Psoas muscle (tissue), 8 donors: Measurements from ENCODE around the gene TMEM176A. TPM values are rescaled to one million over a fixed set of nuclear protein-coding genes. Genes with fewer than 3 reads are reported as not detected.

Experiments used
- ATAC-seq, 4 donors: fragments of 200-7000 bp; cut with Tn5 transposase; one replicate each; pipeline ENCODE4 v1.9.1; 2020; ENCODE audit warnings: moderate library complexity in 3 of 4, mild to moderate bottlenecking in 2 of 4
- DNase-seq, 2 donors: peaks; one replicate each; pipeline ENCODE4 v3.0.0-alpha.2; 2020
- H3K27ac ChIP-seq: fragments of 200-600 bp; one replicate; pipeline ENCODE4 v1.8.0; 2022
- H3K27me3 ChIP-seq, 3 donors: fragments of 200-600 bp in 1 of 3; one replicate each; pipeline versions ENCODE4 v1.6.1 to v1.8.0; 2013 to 2022; ENCODE audit warnings: low read length in 2 of 3, mild to moderate bottlenecking in 2 of 3, moderate library complexity in 1 of 3; ENCODE audit not compliant: insufficient read depth in 3 of 3
- H3K36me3 ChIP-seq, 2 donors: fragments of 200-600 bp in 1 of 2; one replicate each; pipeline versions ENCODE4 v1.6.1 to v1.8.0; 2013 to 2022; ENCODE audit warnings: low read depth in 1 of 2, mild to moderate bottlenecking in 1 of 2, moderate library complexity in 1 of 2; ENCODE audit not compliant: insufficient read depth in 1 of 2
- H3K4me1 ChIP-seq: fragments of 200-600 bp; one replicate; pipeline ENCODE4 v1.8.0; 2022
- H3K4me3 ChIP-seq: fragments of 200-600 bp; one replicate; pipeline ENCODE4 v1.8.0; 2022; ENCODE audit warnings: mild to moderate bottlenecking
- H3K9me3 ChIP-seq: fragments of 200-600 bp; one replicate; pipeline ENCODE4 v1.8.0; 2022
- WGBS, 3 donors: extraction: QIAGEN DNeasy Blood & Tissue Kit; methylation state at CpG; one replicate each; pipeline versions ENCODE4 v1.1.6 to v1.1.7; 2013; 5-methylcytosine and 5-hydroxymethylcytosine counted together
- intact Hi-C, 2 donors: fragments of 100-400 bp; cut with DNase I; formaldehyde crosslinking; loops; one replicate each; pipeline versions ENCODE4 v1.11.0 to v1.14.2; 2022
- polyA plus RNA-seq, 3 donors: library from polyadenylated mRNA; stranded (reverse); fragments of 200-250 nt; gene quantifications; one replicate each; pipeline ENCODE4 v1.2.3, GENCODE V29; 2013
- total RNA-seq, 4 donors: library from RNA; stranded (reverse); fragmentation: NEBNext Ultra II Directional in 2 of 4; extraction: Animal tissue kit (Norgen Biotek cat#: 25700) in 2 of 4; gene quantifications; one replicate each; pipeline versions ENCODE4 v1.2.1 to v1.2.4, GENCODE V29; 2021 to 2023
- TF ChIP-seq, protein P1 (sequence below): fragments of 200-600 bp; IDR thresholded peaks from one replicate; pipeline ENCODE4 v1.8.0; 2022; ENCODE audit warnings: antibody characterized with exemption
- donor health status: healthy with polysubstance abuse.
- donor health status: DM: no; HTN: no; CAD: no; lungs with moderate emphysema.
- donor health status: Bipolar disorder and iron deficiency.
- donor health status: healthy.
- donor health status: DM: yes; HTN: yes; CAD: no.
- donor health status: DM: no; HTN: no; CAD: no.
- donor health status: DM: no; HTN: no; CAD: no.
- donor health status: DM: yes; HTN: yes; CAD: no.

TMEM176A gene
- total and polyA plus RNA-seq, 7 donors: 2.3 to 13.7 (median 3.2) TPM

DNA sequence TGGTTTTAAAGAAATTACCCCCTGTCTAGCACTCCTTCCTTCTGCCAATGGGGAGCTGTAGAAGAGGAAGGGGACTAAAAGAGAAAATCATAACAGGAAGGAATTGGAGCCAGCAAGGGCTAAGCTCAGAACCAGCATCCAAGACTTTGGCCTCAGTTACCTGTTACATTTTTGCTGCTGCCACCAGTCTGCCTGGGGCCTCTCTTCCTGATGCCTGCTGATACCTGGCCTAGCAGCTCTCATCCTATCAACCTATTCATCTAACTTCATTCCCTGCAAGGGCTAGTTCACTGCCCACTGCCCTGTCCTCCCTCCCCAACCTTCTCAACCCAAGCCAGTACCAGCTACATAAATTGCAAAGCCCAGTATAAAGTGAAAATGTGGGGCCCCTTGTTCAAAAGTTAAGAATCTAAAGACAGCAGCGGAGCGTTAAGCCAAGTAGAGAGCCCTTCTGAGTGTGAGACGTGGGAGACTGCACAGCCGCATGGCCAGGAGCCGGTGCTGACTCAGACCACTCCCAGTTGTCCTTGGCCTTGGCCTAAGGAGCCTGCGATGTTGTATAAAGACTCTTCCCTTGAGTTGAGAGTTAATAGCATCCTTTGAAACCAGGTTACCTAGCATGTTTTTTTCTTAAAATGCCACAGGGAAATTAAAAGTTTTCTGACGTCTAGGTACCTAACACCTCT is 38.5 kb downstream of the TMEM176A start:
- Histone ChIP-seq H3K36me3 (no peaks in the 10 kb centered on the region), H3K4me3 (no peak overlapping the region), H3K27ac (no peak overlapping the region), H3K4me1 (no peaks in the 10 kb centered on the region), H3K27me3 (no peaks in the 10 kb centered on the region), H3K9me3 (no peaks in the 10 kb centered on the region)
- intact Hi-C loops: no loop called here
- WGBS, 3 donors: 74 to 83% (median 74%) methylated on average over 7 of the region's 7 CpGs
- DNase-seq: no peak
- TF ChIP-seq, protein P1, sequence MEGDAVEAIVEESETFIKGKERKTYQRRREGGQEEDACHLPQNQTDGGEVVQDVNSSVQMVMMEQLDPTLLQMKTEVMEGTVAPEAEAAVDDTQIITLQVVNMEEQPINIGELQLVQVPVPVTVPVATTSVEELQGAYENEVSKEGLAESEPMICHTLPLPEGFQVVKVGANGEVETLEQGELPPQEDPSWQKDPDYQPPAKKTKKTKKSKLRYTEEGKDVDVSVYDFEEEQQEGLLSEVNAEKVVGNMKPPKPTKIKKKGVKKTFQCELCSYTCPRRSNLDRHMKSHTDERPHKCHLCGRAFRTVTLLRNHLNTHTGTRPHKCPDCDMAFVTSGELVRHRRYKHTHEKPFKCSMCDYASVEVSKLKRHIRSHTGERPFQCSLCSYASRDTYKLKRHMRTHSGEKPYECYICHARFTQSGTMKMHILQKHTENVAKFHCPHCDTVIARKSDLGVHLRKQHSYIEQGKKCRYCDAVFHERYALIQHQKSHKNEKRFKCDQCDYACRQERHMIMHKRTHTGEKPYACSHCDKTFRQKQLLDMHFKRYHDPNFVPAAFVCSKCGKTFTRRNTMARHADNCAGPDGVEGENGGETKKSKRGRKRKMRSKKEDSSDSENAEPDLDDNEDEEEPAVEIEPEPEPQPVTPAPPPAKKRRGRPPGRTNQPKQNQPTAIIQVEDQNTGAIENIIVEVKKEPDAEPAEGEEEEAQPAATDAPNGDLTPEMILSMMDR: no peak
- ATAC-seq: no peak

DNA sequence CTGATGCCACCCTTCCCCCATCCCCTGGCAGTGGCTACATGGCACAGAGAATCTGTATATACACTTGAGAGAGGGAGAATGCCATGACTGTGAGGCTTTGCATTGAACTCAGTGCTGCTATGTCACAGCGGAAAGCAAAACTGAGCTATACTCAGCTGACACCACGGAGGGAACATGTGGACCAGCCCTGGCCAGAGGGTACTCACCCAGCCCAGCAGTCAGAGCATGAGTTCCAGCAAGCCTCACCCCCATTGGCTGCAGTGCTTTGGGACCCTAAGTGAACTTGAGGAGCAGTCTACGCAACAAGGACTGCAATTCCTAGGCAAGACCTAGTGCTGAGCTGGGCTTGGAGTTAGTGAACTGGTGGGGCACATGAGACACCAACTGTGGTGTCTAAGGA is 41.4 kb downstream of the TMEM176A start:
- TF ChIP-seq, protein P1: no peak
- Histone ChIP-seq H3K27ac (no peak overlapping the region), H3K9me3 (no peaks in the 10 kb centered on the region), H3K36me3 (no peaks in the 10 kb centered on the region), H3K4me3 (no peak overlapping the region), H3K4me1 (no peaks in the 10 kb centered on the region), H3K27me3 (no peaks in the 10 kb centered on the region)
- intact Hi-C loops: no loop called here
- ATAC-seq (no peak), DNase-seq (no peak)
- WGBS, 3 donors: 91 to 92% (median 91%) methylated on average over 3 of the region's 3 CpGs

DNA sequence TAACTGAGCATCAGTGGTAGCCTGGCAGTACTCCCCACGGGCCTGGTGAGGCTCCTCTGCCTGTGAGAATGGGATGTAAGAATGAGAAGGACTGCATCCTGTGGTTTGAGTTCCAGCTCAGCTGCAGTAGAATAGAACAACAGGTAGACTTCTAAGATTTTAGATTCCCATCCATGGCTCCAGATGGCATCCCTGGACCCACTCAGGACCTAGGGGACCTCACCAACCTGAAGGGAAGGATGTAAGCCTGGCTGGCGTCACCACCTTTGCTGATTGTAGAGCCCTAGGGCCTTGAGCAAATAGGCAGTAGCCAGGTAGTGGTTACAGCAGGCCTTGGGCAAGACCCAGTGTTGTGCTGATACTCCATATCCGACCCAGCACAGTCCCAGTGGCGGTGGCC is 42.1 kb downstream of the TMEM176A start:
- ATAC-seq (no peak), DNase-seq (no peak)
- TF ChIP-seq, protein P1: no peak
- Histone ChIP-seq H3K27ac (no peak overlapping the region), H3K36me3 (no peaks in the 10 kb centered on the region), H3K9me3 (no peaks in the 10 kb centered on the region), H3K4me3 (no peak overlapping the region), H3K4me1 (no peaks in the 10 kb centered on the region), H3K27me3 (no peaks in the 10 kb centered on the region)
- intact Hi-C loops: no loop called here
- 68 to 82% (median 72%) methylated on average over 4 of the region's 4 CpGs for WGBS, 3 donors

DNA sequence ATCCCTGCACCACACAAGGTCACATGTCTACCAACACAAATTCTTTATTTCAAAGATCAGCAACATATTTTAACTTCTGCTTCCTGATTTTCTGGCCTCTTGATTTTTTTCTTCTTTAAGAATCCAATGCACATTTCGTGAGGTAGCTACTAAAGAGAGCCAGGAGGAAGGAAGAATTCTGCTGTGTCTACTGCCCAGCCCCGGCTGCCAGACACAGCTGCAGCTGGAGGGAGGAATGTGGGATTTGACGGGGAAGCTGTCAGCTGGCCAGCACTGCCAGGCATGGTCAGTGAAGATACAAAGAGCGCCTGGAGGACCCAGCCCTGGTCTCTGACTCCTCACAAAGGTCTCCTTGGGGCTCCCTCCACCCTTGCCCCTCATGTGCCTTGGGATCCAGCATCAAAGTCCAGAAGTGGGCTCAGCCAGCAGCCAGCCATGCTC is 44.9 kb downstream of the TMEM176A start:
- no peaks in the 10 kb centered on the region for H3K4me1 ChIP-seq
- WGBS, 3 donors: 8 to 16% (median 11%) methylated on average over 4 of the region's 4 CpGs
- ATAC-seq (no peak), DNase-seq (peak; percentile 30 to 59)
- no peak overlapping the region for H3K4me3 ChIP-seq
- TF ChIP-seq, protein P1: no peak
- no peaks in the 10 kb centered on the region for H3K27me3 ChIP-seq
- H3K27ac ChIP-seq: no peak overlapping the region
- H3K9me3 ChIP-seq: no peaks in the 10 kb centered on the region
- intact Hi-C loops: no loop called here
- no peaks in the 10 kb centered on the region for H3K36me3 ChIP-seq
